PC-3 (cell line): ENCODE data around the gene PHF11. TPM values are rescaled to one million over a fixed set of nuclear protein-coding genes. Genes with fewer than 3 reads are reported as not detected.

Experiments used
- ATAC-seq: fragments of 200-7000 bp; cut with Tn5 transposase; 2 replicates; pipeline ENCODE4 v1.9.1; 2020; ENCODE audit warnings: mild to moderate bottlenecking, moderate library complexity
- BruUV-seq: library from RNA; stranded (reverse); fragments of 400-500 nt; replicated peaks from 2 replicates; lab custom pipeline; 2021; lab: Mats Ljungman, UMichigan
- CTCF ChIA-PET: fragments of 300-600 bp; sonication (Branson Sonifier 250); formaldehyde crosslinking; loops from one replicate; lab custom pipeline; 2022; ENCODE audit warnings: antibody characterized with exemption; lab: Charles Lee
- POLR2A ChIA-PET: fragments of 300-600 bp; sonication (Branson Sonifier 250); formaldehyde crosslinking; loops from one replicate; lab custom pipeline; 2022; ENCODE audit warnings: antibody characterized with exemption; ENCODE audit not compliant: unreplicated experiment; lab: Charles Lee
- DNase-seq: peaks from one replicate; pipeline ENCODE4 v3.0.0-alpha.2; 2015
- H2AFZ ChIP-seq: fragments of 300-600 bp; sonication (generic); 2 replicates; pipeline ENCODE4 v1.6.0; 2016; ENCODE audit warnings: antibody characterized with exemption, low read length
- H3F3A ChIP-seq: fragments of 300-600 bp; sonication (generic); one replicate; pipeline ENCODE4 v1.6.0; 2017; ENCODE audit warnings: antibody characterized with exemption, low read length, control low read depth, mild to moderate bottlenecking; ENCODE audit not compliant: unreplicated experiment
- H3K27ac ChIP-seq: fragments of 300-600 bp; sonication (generic); 2 replicates; pipeline ENCODE4 v1.5.1; 2016; ENCODE audit warnings: mild to moderate bottlenecking, low read length
- H3K27me3 ChIP-seq: fragments of 300-600 bp; sonication (generic); 2 replicates; pipeline ENCODE4 v1.6.1; 2016; ENCODE audit warnings: low read length, mixed read lengths
- H3K36me3 ChIP-seq: fragments of 300-600 bp; sonication (generic); 2 replicates; pipeline ENCODE4 v1.6.1; 2016; ENCODE audit warnings: low read depth, mixed run types, low read length, mixed read lengths
- H3K4me1 ChIP-seq: fragments of 300-600 bp; sonication (generic); 2 replicates; pipeline ENCODE4 v1.5.1; 2016; ENCODE audit warnings: low read length; ENCODE audit not compliant: insufficient read depth
- H3K4me2 ChIP-seq: fragments of 300-600 bp; sonication (generic); 2 replicates; pipeline ENCODE4 v1.6.0; 2016; ENCODE audit warnings: low read length
- H3K4me3 ChIP-seq: fragments of 300-600 bp; sonication (generic); 2 replicates; pipeline ENCODE4 v1.5.1; 2016; ENCODE audit warnings: mild to moderate bottlenecking, low read length, mixed read lengths
- H3K79me2 ChIP-seq: fragments of 300-600 bp; sonication (generic); 2 replicates; pipeline ENCODE4 v1.6.1; 2017; ENCODE audit warnings: low read length, mixed read lengths
- H3K9ac ChIP-seq: fragments of 300-600 bp; sonication (generic); 2 replicates; pipeline ENCODE4 v1.6.0; 2016; ENCODE audit warnings: mild to moderate bottlenecking, low read length
- H3K9me2 ChIP-seq: fragments of 300-600 bp; sonication (generic); replicated peaks from 2 replicates; pipeline ENCODE4 v1.6.1; 2016; ENCODE audit warnings: mixed run types, low read length, mixed read lengths
- H3K9me3 ChIP-seq: fragments of 300-600 bp; sonication (generic); 2 replicates; pipeline ENCODE4 v1.6.1; 2016; ENCODE audit warnings: low read length, mixed read lengths
- H4K20me1 ChIP-seq: fragments of 300-600 bp; sonication (generic); 2 replicates; pipeline ENCODE4 v1.6.1; 2016; ENCODE audit warnings: low read length, mixed read lengths
- CTCF ChIP-seq: fragments of 300-600 bp; sonication (generic); conservative IDR thresholded peaks from 2 replicates; pipeline ENCODE4 v1.5.1; 2017; ENCODE audit warnings: antibody characterized with exemption, low read depth, mild to moderate bottlenecking, low read length
- EZH2 ChIP-seq: fragments of 300-600 bp; sonication (generic); IDR thresholded peaks from one replicate; pipeline ENCODE4 v1.6.1; 2017; ENCODE audit warnings: antibody characterized with exemption, mild to moderate bottlenecking, low read length; ENCODE audit not compliant: unreplicated experiment
- EZH2phosphoT487 ChIP-seq: fragments of 300-600 bp; sonication (generic); IDR thresholded peaks from 2 replicates; pipeline ENCODE4 v1.6.1; 2018; ENCODE audit warnings: mild to moderate bottlenecking, antibody characterized with exemption, low read length, borderline replicate concordance
- intact Hi-C: fragments of 100-400 bp; cut with micrococcal nuclease; formaldehyde crosslinking; loops from 2 replicates; pipeline ENCODE4 v1.9.0; 2023
- total RNA-seq: library from RNA; depleted of rRNA; stranded (reverse); fragments of >200 nt; gene quantifications from 2 replicates; pipeline ENCODE4 v1.2.3, GENCODE V29; 2014

PHF11 gene
- total RNA-seq, 1 experiment from 2014 or later, result 7.9 TPM

- ChIA-PET POLR2A (no interaction called here), CTCF (no interaction called here)
- no peak overlapping the region for H3K27ac ChIP-seq
- no peak for TF ChIP-seq EZH2phosphoT487
- no peak for TF ChIP-seq EZH2
- TF ChIP-seq CTCF, result no peak
- H3K36me3 ChIP-seq, result no peaks in the 10 kb centered on the region
- no TSS peak for BruUV-seq
- H3K4me3 ChIP-seq, result no peak overlapping the region
- H3K79me2 ChIP-seq, result no peaks in the 10 kb centered on the region
- no peak overlapping the region for H3K4me2 ChIP-seq
- ATAC-seq, result no peak
- no peaks in the 10 kb centered on the region for H3K9me2 ChIP-seq
- H2AFZ ChIP-seq, result no peak overlapping the region
- H3K9me3 ChIP-seq, result no peaks in the 10 kb centered on the region
- H3K9ac ChIP-seq, result no peak overlapping the region
- no peaks in the 10 kb centered on the region for H3K27me3 ChIP-seq
- H3F3A ChIP-seq, result no peaks in the 10 kb centered on the region
- H4K20me1 ChIP-seq, result no peaks in the 10 kb centered on the region
- intact Hi-C loops, result no loop called here
- no peak for DNase-seq
- no peaks in the 10 kb centered on the region for H3K4me1 ChIP-seq
These were observed 38.0 kb downstream of the PHF11 start for GRCh38 chr13:49533591-49534269.

DNA sequence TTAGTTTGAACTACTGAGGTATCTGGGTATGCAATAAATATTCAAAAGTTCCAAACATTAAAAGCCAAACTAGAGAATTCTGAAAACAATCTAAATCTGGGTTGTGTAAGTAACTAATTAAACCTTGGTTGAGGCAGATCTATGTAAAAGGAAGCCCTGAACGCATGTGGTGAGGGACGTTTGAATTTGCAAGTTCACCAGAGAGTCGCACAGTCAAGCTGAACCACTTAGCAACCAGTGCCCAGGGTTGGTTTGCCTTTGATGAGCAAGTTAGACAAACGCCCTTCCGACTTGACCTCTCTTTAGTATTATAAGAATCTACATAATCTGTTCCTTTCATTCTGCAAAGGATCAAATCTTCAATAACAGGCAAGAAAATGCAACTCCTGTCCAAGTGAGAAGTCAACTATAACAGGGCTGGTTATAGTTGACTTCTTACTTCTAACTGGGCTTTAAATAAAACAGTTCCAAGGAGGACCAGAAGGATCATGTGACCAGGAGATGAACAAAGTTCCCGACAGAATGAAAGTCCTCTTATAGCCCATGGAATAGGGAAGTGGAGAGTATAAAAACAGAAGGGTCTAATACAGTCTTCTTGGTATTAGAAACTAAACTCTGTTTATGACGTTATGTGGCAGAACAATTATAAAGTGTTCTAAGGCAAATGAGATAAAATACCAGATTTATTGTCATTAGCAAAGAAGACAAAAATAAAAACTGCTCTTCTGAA, 40.6 kb downstream of the PHF11 start:
- POLR2A ChIA-PET, result no interaction called here
- DNase-seq, result no peak
- no TSS peak for BruUV-seq
- H3K4me1 ChIP-seq, result no peaks in the 10 kb centered on the region
- no peak for TF ChIP-seq EZH2
- no peak for TF ChIP-seq CTCF
- no peak for TF ChIP-seq EZH2phosphoT487
- no peak overlapping the region for H3K4me3 ChIP-seq
- H4K20me1 ChIP-seq, result no peaks in the 10 kb centered on the region
- H3K9me2 ChIP-seq, result no peaks in the 10 kb centered on the region
- no peak overlapping the region for H2AFZ ChIP-seq
- H3K9me3 ChIP-seq, result no peaks in the 10 kb centered on the region
- H3K4me2 ChIP-seq, result no peak overlapping the region
- ATAC-seq, result no peak
- H3K27ac ChIP-seq, result no peak overlapping the region
- H3K9ac ChIP-seq, result no peak overlapping the region
- intact Hi-C loops, result no loop called here
- H3K79me2 ChIP-seq, result no peaks in the 10 kb centered on the region
- peaks cover 5% of the 10 kb centered on the region; the same call in 1 of the 2 replicates for H3K36me3 ChIP-seq
- CTCF ChIA-PET, result no interaction called here
- no peaks in the 10 kb centered on the region for H3F3A ChIP-seq
- no peaks in the 10 kb centered on the region for H3K27me3 ChIP-seq

GRCh38 chr13:49538404-49538803, 42.7 kb downstream of the PHF11 start:
- Histone ChIP-seq H3K4me1 (no peaks in the 10 kb centered on the region), H2AFZ (no peak overlapping the region), H3K27me3 (no peaks in the 10 kb centered on the region), H3K4me3 (no peak overlapping the region), H3K27ac (no peak overlapping the region), H3K9me3 (no peaks in the 10 kb centered on the region), H3F3A (no peaks in the 10 kb centered on the region), H4K20me1 (no peaks in the 10 kb centered on the region), H3K79me2 (no peaks in the 10 kb centered on the region), H3K9me2 (no peaks in the 10 kb centered on the region), H3K4me2 (no peak overlapping the region), H3K36me3 (peaks cover 5% of the 10 kb centered on the region; the same call in 1 of the 2 replicates), H3K9ac (no peak overlapping the region)
- ChIA-PET CTCF (no interaction called here), POLR2A (interaction anchor here (0.7 kb wide), 1 partner anchor 398 kb away, joined by 13 read pairs; the partner anchor contains the start of gene SPRYD7)
- ATAC-seq, result no peak
- intact Hi-C loops, result no loop called here
- TF ChIP-seq EZH2 (no peak), EZH2phosphoT487 (no peak), CTCF (no peak)
- DNase-seq, result no peak
- BruUV-seq, result no TSS peak
